SIG-M5 treated with dmso at 0.1 percent for 504 hours (cell line): ENCODE data around the gene TCEANC2.
"Not testable (repeated sequence)": the region's sequence is repeated elsewhere in the genome, so short reads cannot be mapped to it uniquely, and the experiment has no call there.

Experiments used
- DNase-seq: peaks from one replicate; lab custom pipeline; 2025; ENCODE audit not compliant: unreplicated experiment; lab: John Stamatoyannopoulos, UW

The TCEANC2 gene

GRCh38 chr1:54081306-54082270 is 28.2 kb downstream of the TCEANC2 start:
- DNase-seq: peak; percentile 61

- DNase-seq: no peak
These were observed 31.4 kb downstream of the TCEANC2 start for GRCh38 chr1:54084794-54085193.

- DNase-seq: no peak
These were observed 33.3 kb downstream of the TCEANC2 start for GRCh38 chr1:54086754-54087153.

DNA sequence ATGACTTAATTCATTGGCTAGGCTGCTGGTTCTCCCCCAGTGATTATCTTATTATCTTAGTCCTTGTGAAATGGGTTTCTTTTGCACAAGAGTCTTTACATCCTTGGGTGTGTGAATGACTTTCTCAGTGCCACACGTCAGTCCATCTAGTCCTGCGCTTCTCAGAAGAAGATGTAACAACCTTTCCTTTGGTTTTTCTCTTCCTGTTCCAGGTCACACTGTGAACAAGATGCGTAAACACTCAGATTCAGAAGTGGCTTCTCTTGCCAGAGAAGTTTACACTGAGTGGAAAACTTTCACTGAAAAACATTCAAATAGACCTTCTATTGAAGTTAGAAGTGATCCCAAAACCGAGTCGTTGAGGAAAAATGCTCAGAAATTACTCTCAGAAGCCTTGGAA is 35.0 kb downstream of the TCEANC2 start:
- no peak for DNase-seq

DNA sequence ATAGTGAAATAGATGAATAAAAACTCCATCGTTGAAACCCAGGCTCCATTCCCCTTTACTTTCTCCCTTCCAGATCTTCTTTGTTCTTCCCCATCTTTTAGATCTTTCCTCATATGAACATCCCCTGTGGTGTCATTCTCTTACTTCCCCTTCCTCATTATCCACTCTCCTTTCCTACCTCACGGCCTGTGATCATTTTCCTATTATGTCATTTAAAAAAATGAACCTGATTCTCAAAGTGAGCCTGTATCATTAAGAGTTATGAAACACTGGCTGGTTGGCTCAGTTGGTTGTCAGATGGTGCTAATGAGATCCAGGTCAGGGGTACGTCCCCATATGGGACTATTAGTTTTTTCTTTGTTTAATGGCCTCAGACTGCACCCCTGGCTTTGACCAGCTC is 38.3 kb downstream of the TCEANC2 start:
- DNase-seq: no peak

DNA sequence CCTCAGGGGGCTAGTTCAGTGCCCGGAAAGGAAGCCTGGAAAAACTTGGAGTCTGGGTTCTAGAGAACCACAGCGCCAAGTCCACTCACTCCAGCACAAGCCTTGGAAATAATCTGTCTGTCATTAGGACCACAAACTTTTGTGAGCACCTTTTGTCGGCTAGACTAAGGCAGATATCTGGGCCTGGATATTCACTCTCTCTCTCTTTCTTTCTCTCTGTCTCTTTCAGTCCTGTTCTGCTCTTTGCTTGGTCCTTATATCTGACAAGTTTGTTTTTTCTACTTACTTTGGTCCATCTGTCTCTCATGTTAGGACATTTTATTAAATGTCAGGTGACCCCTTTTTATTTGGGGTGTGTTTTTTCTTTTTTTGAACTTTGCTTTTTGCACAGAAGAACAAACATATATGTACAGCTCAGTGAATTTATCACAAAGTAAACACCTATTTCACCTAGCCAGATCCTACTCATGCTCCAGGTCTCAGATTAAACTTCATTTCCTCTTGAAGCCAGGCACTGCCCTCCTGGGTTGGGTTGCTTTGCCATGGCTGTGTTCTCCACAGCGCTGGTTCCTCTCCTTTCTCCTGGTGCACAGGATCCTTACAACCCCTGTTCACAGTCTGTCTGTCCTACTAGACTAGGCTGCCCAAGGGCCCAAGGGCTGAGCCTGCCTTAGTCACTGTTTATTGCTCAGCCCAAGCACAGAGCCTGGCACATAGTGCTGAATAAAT is 40.8 kb downstream of the TCEANC2 start:
- DNase-seq: no peak

DNA sequence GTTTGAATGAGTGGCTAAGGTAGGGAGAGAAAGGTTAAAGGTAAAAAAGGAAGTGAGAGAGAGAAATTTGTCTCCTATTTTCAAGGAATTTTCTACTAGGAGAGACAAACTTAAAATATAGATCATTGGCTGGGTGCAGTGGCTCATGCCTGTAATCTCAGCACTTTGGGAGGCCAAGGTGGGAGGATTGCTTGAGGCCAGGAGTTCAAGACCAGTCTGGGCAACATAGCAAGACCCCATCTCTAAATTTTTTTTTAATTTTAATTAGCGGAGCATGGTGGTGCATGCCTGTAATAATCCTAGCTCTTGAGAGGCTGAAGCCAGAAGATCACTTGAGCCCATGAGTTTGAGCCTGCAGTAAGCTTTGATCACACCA is 41.3 kb downstream of the TCEANC2 start:
- DNase-seq: not testable (repeated sequence)

- DNase-seq: peak; percentile 13
These were observed 42.3 kb downstream of the TCEANC2 start for GRCh38 chr1:54095546-54096226.

DNA sequence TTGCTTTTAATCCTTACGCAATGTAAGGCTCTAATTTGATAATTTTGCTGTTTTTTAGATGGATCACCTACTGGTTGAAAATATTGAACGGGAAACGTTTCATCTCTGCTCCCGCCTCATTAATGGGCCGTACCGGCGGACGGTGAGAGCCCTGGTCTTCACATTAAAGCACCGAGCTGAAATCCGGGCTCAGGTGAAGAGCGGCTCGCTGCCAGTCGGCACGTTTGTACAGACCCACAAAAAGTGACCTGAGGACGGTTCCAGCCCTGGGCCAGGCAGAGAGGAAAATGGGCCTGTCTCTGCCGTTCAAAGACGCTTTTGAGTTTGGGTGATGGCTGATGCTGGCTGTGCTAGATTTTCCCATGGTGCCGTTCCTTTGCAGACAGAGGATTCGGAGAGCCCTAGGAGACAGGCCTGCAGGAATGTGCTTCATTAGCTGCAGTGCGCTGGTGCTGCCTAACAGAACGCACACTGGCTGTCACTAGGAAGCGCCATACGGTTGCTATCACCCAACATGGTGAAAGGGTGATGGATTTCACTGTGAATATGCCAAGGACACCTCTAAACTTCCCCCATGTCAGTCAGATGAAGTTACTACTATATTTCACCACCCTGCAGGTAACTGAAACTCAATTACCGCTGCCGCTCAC is 42.9 kb downstream of the TCEANC2 start:
- no peak for DNase-seq

DNA sequence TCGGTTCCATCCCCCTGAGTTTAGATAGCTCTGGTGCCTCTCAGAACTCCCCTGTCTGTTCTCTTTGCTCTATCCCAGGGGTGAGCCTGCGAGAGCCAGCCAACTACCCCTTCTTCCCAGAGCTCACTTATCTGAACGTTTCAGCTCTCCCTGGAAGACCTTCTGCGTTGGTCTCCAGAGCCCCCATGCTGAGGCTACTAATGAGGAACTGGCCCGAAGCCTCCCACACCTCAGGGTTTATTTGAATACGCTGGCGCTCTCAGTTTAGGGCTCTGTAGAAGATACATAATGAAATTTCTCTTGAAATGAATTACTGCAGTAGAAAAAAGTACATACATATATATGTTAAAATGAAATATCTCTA is 43.5 kb downstream of the TCEANC2 start:
- no peak for DNase-seq

DNA sequence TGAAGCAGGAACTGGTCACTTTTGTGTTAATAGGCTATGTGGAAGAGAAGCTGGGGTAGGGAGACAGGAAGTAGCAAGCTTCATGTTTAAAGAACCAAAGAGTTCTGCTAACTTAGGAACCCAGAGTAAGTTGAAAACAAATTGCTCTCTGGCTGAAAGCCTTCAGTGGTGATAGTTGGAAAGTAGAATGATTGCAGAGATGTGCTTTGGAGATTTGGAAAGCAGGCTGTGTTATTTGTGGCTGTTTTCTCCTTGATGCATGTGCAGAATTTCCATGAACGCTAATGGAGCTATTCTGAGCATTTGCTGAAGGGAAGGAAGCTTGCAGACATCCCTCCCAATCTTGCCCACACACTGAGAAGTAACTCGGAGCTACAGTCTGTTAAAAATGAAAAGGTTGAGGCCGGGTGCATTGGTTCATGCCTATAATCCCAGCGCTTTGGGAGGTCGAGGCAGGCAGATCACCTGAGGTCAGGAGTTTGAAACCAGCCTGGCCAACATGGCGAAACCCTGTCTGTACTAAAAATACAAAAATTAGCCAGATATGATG is 45.7 kb downstream of the TCEANC2 start:
- DNase-seq: no peak

DNA sequence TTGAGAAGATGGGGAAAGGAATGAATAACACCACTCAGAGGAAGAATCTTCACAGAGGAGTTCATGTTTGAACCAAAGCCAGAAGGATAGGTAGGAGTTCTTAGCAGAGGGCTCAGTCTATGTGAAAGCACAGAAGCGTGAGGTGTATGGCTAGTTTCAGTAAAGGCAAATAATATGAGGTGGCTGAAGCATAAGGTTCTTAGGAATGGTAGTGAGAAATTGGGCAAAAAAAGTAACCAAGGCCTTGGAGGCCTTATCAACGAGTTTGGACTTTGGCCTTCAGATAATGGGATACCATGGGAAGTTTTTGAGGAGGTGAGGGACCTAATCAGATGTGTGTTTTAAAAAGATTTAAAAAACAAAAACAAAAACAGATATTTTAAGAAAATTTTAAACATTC is 47.1 kb downstream of the TCEANC2 start:
- DNase-seq: no peak

DNA sequence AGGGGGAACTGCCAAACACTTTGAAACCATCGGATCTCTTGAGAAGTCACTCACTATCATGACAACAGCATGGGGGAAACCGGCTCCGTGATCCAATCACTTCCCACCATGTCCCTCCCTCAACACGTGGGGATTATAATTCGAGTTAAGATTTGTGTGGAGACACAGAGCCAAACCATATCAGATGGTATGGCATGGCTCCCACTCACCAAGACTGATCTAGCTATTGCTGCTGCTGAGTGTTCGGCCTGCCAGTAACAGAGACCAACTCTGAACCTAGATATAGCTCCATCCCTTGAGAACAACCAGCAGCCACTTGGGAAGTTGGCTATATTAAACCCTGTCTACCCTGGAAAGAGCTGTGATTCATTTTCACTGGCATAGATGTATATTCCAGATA is 50.0 kb downstream of the TCEANC2 start:
- no peak for DNase-seq

DNA sequence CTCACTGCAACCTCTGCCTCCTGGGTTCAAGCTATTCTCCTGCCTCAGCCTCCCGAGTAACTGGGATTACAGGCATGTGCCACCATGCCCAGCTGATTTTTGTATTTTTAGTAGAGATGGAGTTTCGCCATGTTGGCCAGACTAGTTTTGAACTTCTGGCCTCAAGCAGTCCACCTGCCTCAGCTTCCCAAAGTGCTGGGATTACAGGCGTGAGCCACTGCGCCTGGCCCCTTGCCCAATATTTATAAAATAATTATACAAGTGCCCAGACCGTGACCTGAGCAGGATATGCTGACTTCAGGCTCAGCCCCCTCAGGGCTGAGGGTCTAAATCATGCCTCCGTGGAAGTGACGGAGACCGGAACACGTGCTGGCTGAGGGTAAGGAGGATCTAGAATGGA is 51.2 kb downstream of the TCEANC2 start:
- not testable (repeated sequence) for DNase-seq

DNA sequence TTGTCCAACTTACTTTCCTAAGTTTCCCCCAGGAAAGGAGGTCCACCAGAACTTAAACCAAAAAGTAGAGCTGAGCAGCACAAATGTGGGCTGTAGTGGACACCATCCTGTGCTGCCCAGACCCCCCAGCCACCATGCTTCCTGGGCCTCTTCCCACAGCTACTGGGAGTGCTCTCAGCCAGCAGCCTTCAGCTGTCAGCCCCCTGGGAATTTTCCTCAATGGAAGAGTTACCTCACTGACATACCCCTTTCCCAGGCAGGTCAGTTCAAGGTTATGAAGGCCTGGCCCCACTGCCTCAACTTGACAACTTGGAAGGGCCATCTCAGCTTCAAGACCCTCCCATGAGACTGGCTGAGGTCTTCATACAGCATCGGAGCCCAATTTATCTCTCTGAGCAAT is 51.7 kb downstream of the TCEANC2 start:
- DNase-seq: no peak

DNA sequence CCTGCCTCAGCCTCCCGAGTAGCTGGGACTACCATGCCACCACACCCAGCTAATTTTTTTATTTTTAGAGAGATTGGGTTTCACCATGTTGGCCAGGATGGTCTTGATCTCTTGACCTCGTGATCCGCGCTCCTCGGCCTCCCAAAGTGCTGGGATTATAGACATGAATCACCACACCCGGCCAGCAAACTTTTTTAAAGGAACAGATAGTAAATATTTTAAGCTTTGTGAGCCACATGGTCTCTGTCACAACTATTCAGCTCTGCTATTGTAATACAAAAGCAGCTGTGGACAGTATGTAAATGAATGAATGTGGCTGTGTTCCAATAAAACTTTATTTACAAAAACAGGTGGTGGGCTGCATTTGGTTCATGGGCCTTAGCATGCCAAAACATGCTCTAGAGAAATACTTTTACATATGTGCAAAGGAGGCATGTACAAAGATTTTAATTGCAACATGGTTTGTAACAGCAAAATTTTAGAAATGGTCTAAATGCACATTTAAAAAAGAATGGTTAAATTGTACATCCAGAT is 52.4 kb downstream of the TCEANC2 start:
- no peak for DNase-seq

DNA sequence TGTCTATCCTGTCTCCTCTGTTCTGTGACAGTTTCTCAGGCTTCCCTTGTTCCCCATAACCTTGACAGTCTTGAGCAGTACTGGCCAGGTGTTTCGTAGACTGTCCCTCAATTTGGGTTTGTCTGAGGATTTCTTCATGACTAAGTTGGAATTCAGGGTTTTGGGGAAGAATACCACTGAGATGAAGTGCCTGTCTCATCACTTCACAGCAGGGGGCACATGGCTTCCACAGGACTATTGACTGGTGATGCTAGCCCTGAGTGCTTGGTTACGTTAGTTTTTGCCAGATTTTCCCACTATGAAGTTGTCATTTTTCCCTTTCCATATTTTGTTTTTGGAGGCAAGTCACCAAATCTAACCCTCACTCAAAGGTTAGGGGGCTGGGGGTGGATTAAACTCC is 53.7 kb downstream of the TCEANC2 start:
- DNase-seq: no peak

DNA sequence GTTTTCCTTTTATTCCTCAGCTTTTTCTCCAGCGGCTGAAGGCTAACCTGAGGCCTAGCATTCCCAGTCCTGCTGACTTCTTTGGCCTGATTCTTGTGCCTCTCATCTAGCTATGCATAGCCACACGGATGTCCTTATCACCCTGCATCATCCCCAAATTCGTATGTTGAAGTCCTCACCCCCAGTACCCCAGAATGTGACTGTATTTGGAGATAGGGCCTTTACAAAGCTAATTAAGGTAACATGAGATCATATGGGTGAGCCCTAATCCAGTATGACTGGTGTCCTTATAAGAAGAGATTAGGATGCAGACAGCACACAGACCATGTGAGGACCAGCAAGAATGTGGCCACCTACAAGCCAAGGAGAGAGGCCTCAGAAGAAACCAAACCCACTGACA is 54.7 kb downstream of the TCEANC2 start:
- DNase-seq: no peak

- no peak for DNase-seq
These were observed 56.0 kb downstream of the TCEANC2 start for GRCh38 chr1:54109129-54110090.

- DNase-seq: no peak
These were observed 57.6 kb downstream of the TCEANC2 start for GRCh38 chr1:54110996-54111395.
